ENCODE data around the gene CFAP126.

- TF ChIP-seq POLR2AphosphoS5 (IDR thresholded peaks at IDR 0.05; ENCODE audit: low read depth, low read length) (no peak), POLR2A (IDR thresholded peaks at IDR 0.05; ENCODE audit: low read depth, low read length) (no peak)
These were observed 17.0 kb downstream of the CFAP126 start for GRCh38 chr1:161350671-161351070.

Measured in GM12892 (cell line).